Astrocyte of the cerebellum (primary cell): ENCODE data around the gene SS18L1.

Source experiments
- DNase-seq: peaks from one replicate; pipeline ENCODE4 v3.0.0-alpha.2; 2011; ENCODE audit warnings: low read depth
- H3K4me3 ChIP-seq: 2 replicates; pipeline ENCODE4 v1.5.1; 2011; ENCODE audit warnings: mild to moderate bottlenecking, low read depth, low read length, moderate library complexity
- CTCF ChIP-seq: IDR thresholded peaks from 2 replicates; pipeline ENCODE4 v1.5.1; 2012; ENCODE audit warnings: low read length, low read depth, moderate library complexity, mild to moderate bottlenecking; ENCODE audit errors: missing control alignments
- in situ Hi-C: cut with HindIII; loops from 2 replicates; pipeline ENCODE4 v1.10.0; 2017; ENCODE audit warnings: low sequenced_read_pairs

The SS18L1 gene

GRCh38 chr20:62198496-62198895, 54.9 kb downstream of the SS18L1 start:
- no peak for TF ChIP-seq CTCF
- in situ Hi-C loops, result no loop called here
- no peak for DNase-seq
- no peak overlapping the region for H3K4me3 ChIP-seq

- TF ChIP-seq CTCF, result no peak
- in situ Hi-C loops, result no loop called here
- no peak overlapping the region for H3K4me3 ChIP-seq
- DNase-seq, result no peak
These were observed 55.4 kb downstream of the SS18L1 start for GRCh38 chr20:62198931-62199330.

GRCh38 chr20:62200491-62201172, 57.1 kb downstream of the SS18L1 start:
- no peak for DNase-seq
- no peak for TF ChIP-seq CTCF
- H3K4me3 ChIP-seq, result no peak overlapping the region
- in situ Hi-C loops, result no loop called here

- no peak for TF ChIP-seq CTCF
- no peak overlapping the region for H3K4me3 ChIP-seq
- in situ Hi-C loops, result no loop called here
- DNase-seq, result no peak
These were observed 57.9 kb downstream of the SS18L1 start for GRCh38 chr20:62201173-62202082.

- no peak for DNase-seq
These were observed 58.5 kb downstream of the SS18L1 start for GRCh38 chr20:62202083-62202395.

More at GRCh38 chr20:62202083-62202395, 58.5 kb downstream of the SS18L1 start:
- H3K4me3 ChIP-seq, result no peak overlapping the region
- in situ Hi-C loops, result no loop called here
- TF ChIP-seq CTCF, result no peak
